ENCODE measurements around the gene SORL1. TPM values are rescaled to one million over a fixed set of nuclear protein-coding genes. Genes with fewer than 3 reads are reported as not detected.

The SORL1 gene
- total RNA-seq, 1 experiment from 2014 or later, result 37.6 TPM

DNA sequence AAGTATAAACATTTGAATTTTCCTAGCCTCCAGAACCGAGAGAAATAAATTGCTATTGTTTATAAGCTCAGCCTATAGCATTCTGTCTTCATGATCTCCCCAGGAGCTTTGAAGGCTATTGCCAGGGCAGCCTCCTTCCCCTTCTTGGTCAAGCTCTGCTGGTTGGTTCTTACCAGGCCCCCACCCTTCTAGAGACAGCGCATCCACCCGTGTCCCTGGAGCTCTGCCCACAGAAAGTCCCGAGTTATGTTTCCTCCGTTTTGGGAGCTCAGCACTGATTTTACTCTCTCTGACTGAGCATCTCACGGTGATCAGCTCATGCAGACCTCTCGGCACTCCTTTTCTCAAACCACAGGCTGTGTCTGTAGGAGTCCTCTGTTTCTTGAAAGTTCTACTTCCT, 124.4 kb downstream of the SORL1 start:
- no peak for DNase-seq (ENCODE audit: low read depth, low spot score)
- in situ Hi-C loops (cut with HindIII; ENCODE audit: low pct_unique_long_range_greater_than_20kb, low sequenced_read_pairs), result no loop called here

DNA sequence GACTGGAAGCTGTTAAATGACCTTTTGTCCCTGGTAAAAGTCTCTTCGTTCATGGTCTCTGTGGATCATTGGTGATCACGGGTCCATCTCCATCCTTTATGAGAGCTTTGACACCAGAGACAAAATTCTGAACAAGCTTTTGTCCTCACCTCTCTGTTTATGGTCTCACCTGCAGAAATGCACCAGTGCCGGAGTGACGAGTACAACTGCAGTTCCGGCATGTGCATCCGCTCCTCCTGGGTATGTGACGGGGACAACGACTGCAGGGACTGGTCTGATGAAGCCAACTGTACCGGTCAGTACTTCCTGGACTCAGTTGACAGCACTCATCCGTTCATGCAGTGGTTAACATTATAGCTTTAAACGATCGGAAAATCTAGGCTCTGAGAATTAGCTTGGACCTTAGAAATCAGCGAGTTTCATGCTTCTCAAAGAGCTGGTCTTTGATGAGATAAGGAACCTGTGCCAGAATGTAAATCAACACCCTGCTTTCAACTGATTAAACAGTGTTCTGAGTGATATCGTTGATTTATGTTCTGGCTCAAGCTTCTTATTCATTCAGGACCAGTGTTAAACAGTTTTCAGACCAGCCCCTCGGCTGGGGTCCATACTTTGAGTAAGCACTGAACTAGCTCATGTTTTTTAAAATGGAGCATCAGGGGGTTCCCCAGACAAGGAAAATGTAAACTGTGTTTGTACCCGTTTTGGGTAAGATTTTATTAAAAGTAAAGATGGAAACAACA, 125.2 kb downstream of the SORL1 start:
- no peak for DNase-seq (ENCODE audit: low read depth, low spot score)
- in situ Hi-C loops (cut with HindIII; ENCODE audit: low pct_unique_long_range_greater_than_20kb, low sequenced_read_pairs), result no loop called here

DNA sequence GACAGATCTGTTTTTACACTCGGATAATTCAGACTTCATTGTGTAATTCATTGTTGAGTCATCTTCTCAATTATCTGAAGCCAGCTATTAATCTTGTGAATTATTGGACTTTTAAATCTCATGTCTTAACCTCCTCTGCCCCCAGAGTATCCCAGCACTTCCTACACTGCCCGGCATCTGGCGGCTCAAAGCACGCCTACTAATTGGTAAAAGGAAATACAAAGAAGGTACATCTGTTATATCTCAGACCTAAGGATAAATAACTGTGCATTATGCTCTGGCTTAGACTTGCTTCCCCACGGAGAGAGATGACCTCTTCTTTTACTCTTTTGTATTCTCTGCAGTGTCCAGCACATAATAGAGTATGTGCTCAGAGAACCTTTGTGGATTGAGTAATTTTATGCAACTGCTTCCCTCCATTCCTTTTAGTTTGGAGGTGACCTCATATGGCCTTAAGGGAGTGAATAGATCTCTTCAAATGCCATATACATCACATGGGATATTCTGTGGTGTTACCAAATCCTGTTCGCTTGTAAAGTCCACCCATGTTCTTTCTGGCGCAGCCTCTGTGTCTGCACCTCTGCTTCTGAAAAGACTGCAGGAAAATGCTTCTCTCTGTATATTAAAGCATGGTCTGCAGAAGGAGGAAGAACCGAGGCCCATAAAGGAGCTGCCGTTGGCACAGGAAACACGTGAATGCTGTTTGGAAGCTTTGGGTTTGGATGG, 126.3 kb downstream of the SORL1 start:
- DNase-seq (ENCODE audit: low read depth, low spot score), result peak; percentile 74
- in situ Hi-C loops (cut with HindIII; ENCODE audit: low pct_unique_long_range_greater_than_20kb, low sequenced_read_pairs), result no loop called here

DNA sequence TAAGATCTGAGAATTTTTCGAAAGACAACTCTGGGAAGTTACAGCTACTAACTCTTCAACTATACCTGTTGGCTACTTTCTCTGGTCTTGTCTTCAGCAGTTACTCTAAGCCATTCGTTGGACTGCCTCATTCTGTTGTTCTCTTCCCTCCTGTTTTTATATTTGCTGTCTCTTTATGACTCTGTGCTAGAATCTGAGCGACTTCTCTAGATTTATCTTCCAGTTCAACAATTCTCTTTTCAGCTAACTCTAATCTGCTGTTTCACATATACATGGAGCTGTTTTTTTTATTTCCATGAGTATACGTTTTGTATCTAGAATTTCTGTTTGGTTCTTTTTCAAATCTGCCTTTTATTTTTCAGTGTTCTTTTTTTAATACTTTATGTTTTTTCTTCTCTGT, 128.0 kb downstream of the SORL1 start:
- no peak for DNase-seq (ENCODE audit: low read depth, low spot score)
- in situ Hi-C loops (cut with HindIII; ENCODE audit: low pct_unique_long_range_greater_than_20kb, low sequenced_read_pairs), result no loop called here

DNA sequence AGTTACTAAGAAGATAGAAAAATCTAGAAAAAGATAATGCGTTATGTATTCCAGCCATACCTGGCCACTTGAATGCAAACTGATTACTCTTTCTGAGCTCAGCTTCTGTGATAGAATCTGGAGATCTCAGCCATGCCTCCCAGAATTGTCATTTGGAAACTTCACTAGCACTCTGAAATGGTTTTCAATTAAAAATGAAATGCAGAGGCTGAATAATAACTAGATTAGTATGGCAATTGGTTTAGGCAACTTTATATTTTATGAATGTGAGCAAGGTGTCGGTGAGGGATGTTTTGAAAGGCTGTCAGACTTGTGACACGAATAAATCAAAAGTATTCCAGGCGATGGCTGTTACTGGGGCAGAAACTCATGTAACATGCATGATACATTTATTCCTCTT, 129.5 kb downstream of the SORL1 start:
- in situ Hi-C loops (cut with HindIII; ENCODE audit: low pct_unique_long_range_greater_than_20kb, low sequenced_read_pairs), result no loop called here
- DNase-seq (ENCODE audit: low read depth, low spot score), result no peak

DNA sequence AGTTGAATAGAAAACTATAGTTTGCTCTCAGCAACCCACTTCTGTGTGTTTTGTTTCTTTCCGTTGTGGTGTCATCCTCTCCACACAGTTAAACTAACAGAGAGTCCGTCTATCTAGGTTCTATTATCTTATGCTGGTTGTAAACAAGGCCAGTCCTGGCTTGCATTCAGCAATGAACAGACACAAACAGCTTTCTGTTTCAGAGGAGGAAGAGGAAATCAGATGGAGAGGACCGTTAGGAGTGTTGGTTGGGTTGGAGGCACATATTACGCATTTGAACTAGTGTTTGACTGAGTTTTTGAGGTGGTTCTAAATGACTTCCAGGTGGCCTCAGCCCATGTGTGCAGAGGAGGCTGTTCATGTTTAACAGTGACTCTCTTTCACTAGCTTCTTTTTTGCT, 130.2 kb downstream of the SORL1 start:
- peak; percentile 67 for DNase-seq (ENCODE audit: low read depth, low spot score)
- in situ Hi-C loops (cut with HindIII; ENCODE audit: low pct_unique_long_range_greater_than_20kb, low sequenced_read_pairs), result no loop called here

DNA sequence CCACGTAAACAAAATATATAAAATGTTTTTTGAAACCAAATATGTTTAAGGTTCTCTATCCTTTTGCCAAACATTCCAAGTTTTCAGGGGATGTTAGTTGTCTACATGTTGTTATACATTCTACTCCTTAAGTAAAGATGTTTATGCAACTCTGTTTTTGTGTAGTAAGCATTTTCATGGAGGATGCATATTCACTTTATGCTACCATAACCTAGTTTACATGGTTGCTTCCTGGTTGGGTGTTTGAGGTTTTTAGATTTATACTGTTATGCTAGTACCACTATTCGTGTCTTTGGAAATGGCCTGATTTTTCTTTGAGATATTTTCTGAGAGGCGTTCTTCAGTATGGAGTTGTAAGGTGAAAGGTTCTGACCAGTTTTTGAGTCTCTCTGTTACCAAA, 131.7 kb downstream of the SORL1 start:
- DNase-seq (ENCODE audit: low read depth, low spot score), result no peak
- in situ Hi-C loops (cut with HindIII; ENCODE audit: low pct_unique_long_range_greater_than_20kb, low sequenced_read_pairs), result no loop called here

DNA sequence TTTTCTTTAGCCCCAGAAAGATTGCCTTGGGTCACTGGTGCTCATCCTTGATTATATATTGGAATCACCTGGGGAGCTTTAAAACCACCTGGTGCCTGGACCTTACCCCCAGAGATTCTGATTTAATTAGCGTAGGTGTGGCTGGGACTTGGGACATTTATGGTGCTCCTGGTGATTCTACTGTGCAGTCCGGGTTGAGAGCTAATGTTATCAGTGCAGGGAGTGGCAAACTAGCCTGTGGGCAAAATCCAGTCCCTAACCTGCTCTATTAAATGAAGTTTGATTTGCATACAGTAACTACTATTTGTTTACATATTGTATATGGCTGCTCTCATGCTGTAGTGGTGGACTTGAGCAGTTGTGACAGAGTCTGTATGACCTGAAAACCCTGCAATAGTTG, 134.6 kb downstream of the SORL1 start:
- in situ Hi-C loops (cut with HindIII; ENCODE audit: low pct_unique_long_range_greater_than_20kb, low sequenced_read_pairs), result no loop called here
- DNase-seq (ENCODE audit: low read depth, low spot score), result no peak

DNA sequence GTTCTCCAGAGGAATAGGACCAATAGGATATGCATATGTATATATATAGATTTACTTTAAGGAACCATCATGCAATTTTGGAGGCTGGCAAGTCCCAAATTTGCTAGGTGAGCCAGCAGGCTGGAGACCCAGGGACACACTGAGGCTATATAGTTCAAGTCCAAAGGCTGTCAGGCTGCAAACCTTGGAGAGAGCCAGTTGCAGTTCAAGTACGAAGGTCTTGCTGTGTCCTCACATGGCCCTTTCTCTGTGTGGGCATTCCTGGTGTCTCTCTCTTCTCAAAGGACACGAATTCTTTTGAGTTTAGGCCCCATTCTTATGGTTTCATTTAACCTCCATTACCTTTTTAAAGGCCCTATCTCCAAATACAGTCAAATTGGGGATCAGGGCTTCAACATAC, 135.1 kb downstream of the SORL1 start:
- no peak for DNase-seq (ENCODE audit: low read depth, low spot score)
- in situ Hi-C loops (cut with HindIII; ENCODE audit: low pct_unique_long_range_greater_than_20kb, low sequenced_read_pairs), result no loop called here

DNA sequence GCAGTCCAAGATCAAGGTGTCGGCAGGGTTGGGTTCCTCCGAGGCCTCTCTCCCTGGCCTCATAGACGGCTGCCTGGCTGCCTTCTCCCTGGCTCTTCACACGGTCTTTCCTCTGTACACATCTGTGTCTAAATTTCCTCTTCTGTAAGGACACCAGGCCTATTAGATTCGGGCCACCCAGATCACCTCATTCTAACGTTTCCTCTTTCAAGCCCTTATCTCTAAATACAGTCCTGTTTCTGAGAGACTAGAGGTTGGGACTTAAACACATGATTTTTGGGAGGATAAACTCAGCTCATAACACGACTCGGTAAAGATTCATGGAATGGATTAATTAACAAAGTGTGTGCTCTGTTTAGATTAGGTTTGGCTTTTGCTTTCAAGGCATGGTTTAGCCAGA, 136.6 kb downstream of the SORL1 start:
- in situ Hi-C loops (cut with HindIII; ENCODE audit: low pct_unique_long_range_greater_than_20kb, low sequenced_read_pairs), result no loop called here
- DNase-seq (ENCODE audit: low read depth, low spot score), result no peak

DNA sequence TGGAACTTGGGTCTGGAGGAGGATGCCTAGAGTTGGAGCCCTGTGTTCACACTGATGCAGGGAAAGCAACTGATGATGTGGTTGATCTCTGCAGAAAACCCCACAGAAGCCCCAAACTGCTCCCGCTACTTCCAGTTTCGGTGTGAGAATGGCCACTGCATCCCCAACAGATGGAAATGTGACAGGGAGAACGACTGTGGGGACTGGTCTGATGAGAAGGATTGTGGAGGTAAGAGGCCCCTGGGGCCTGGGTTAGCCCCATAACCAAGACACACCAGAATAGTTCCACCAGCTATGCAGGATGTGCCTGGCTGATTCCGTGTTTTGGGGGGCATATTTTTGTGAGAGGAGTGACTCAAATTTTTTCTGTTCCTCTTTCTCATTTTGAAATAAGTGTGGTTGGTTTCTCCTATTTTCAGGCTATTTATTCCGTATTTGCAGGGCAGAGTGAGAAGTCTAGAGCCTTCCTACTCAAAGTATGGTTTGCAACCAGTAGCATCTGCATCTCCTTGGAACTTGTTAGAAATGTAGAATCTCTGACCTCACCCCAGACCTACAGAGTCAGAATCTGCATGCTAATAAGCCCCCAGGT, 137.9 kb downstream of the SORL1 start:
- in situ Hi-C loops (cut with HindIII; ENCODE audit: low pct_unique_long_range_greater_than_20kb, low sequenced_read_pairs), result no loop called here
- no peak for DNase-seq (ENCODE audit: low read depth, low spot score)

DNA sequence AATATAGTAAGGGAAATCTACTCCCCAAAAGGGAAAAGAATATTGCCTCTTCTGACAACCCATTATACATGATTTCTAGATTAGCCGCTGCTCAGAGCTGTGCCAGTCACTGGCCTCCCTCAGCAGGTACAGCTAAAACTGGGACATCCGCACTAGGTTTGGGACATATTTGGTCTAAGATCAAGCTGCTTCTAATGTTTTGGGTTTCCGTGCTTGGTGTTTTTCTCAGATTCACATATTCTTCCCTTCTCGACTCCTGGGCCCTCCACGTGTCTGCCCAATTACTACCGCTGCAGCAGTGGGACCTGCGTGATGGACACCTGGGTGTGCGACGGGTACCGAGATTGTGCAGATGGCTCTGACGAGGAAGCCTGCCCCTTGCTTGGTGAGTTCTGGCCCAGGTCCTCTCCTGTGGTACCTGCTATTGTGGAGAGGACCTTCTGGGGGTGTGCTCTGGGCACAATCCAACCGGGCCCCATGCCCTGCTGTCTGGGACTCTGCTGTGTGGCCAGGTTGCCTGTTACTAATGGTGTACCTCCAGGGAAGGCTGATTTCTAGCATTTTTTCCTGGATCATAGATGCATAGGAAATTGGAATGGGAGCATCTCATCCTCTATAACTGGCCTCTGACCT, 138.8 kb downstream of the SORL1 start:
- in situ Hi-C loops (cut with HindIII; ENCODE audit: low pct_unique_long_range_greater_than_20kb, low sequenced_read_pairs), result no loop called here
- no peak for DNase-seq (ENCODE audit: low read depth, low spot score)

DNA sequence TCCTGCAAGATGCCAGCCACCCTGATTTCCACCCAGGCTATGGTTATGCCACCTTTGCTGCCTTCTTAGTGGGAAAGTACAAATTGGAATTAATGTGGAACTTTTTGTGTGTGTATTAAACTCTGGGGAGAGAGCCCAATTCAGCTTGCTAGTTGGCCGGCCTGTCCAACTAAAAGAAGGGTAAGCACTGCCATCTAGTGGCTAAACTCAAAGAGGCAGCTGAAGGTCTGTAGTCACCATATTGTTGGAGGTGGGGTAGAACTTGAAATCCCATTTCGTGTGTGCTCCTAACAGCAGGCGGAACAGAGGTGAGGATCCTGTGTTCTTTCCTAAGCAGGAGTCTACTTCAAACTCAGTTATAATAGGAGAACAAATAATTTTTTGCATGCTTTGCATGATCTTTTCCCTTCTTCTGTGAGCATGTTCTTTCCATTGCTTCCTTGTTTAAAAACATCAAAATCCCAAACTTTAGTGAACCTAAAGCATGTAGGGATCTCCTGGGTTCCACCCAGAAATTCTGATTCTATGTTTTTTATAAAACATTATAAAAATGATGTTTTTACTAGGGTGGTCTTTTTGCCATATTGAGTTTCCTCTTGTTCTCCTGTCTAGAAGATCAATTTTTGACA, 139.4 kb downstream of the SORL1 start:
- peak; percentile 77 for DNase-seq (ENCODE audit: low read depth, low spot score)
- in situ Hi-C loops (cut with HindIII; ENCODE audit: low pct_unique_long_range_greater_than_20kb, low sequenced_read_pairs), result no loop called here

DNA sequence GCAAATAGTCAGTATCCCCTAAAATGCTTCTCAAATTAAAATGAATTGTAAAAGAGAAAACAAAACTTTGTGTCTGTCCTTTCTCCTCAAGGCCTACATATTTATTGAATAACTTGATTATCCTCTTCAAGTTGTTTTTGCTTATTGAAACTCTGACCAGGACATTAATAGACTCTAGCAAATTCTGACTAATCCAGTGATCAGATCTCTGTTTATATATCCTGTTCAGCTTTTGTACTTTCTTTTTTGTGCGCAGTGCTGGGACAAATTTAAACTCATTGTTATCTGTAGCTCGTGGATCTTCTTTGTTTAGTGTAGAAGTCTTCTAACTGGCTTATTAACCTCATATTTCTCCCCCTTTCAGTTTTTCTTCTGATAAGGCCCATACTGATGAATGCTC, 140.6 kb downstream of the SORL1 start:
- in situ Hi-C loops (cut with HindIII; ENCODE audit: low pct_unique_long_range_greater_than_20kb, low sequenced_read_pairs), result no loop called here
- DNase-seq (ENCODE audit: low read depth, low spot score), result no peak

DNA sequence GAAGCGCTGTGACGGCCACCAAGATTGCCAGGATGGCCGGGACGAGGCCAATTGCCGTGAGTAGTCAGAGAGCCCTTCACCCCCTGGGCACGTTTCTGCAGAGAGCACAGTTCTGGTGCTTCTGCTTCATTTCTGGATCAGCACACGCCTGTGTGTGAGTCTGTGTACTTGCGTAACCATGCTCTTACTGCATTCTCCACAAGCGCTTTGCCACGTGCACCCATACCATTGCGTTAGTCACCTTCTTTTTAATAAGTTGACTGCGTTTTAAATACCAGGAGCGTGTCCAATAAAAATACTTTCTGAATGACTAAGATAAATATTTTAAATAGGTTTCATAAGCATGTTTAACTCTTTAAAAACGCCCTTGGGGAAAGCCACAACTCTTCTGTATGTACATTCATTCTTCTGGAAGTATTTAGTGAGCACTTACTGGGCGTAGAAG, 143.6 kb downstream of the SORL1 start:
- in situ Hi-C loops (cut with HindIII; ENCODE audit: low pct_unique_long_range_greater_than_20kb, low sequenced_read_pairs), result no loop called here
- peak; percentile 3 for DNase-seq (ENCODE audit: low read depth, low spot score)

DNA sequence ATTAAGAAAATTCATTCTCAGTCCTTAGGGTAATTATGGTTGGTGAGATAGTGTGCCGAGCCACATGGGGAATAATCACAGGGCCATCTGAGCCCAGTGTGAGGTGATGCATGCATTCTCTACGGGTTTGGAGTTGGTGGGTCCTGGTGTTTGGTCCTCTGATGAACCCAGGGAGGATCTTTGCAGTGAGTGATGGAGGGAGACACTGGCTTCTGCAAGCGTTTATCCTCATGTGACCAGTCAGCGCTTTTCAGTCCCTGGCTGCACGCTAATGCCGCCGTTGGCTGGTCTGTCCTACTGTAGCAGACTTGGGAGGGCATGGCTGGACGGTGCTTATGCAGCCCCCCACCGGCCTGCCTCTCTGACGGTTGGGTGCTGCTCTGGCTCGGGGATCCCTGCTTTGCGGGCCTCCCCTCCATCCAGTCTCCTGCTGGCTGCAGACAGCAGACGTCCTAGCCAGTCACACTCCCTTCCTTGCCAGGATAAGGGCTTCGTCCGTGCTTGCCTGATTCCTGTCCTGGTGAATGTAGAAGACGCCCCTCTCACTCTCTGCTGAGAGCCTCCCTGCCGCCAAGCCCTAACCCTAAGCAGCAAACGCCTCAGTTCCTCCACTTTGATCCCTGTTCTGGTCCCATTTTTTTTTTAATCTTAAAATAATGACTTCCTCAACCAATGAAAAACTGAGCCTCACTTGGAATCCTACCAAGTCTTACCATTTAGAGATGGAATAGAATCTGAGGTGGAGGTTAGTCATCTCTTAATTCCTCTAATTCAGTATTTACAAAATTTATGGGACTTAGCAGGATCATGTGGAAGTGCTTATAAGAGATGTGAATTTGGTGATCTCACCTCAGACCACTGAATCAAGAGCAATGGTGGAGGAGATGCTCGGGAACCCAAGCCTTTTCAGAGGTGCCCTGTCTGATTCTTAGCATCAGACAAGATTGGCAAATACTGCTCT, 144.4 kb downstream of the SORL1 start:
- DNase-seq (ENCODE audit: low read depth, low spot score), result no peak
- in situ Hi-C loops (cut with HindIII; ENCODE audit: low pct_unique_long_range_greater_than_20kb, low sequenced_read_pairs), result no loop called here

DNA sequence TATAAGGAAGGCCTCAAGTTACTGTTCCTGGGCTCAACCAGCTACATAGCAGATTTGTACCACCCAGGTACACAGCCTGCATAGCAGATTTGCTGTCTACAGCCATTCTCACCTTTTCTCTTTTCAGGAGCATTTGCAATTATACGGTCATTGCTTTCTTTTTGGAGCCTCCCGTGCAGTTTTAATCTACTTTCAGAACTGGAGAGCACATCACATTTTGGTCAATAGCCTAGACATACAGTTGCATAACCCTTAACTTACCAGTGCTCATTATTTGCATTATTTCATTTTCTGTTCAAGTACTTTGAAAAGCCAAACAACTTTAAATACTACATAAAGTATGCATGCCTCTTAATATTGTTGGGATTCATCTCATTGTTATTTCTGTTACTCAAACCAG, 151.2 kb downstream of the SORL1 start:
- in situ Hi-C loops (cut with HindIII; ENCODE audit: low pct_unique_long_range_greater_than_20kb, low sequenced_read_pairs), result no loop called here
- no peak for DNase-seq (ENCODE audit: low read depth, low spot score)

Data from SK-MEL-5 (cell line).